K562 (cell line): ENCODE data around the gene IRX5. TPM values are rescaled to one million over a fixed set of nuclear protein-coding genes. Genes with fewer than 3 reads are reported as not detected.
A peak's percentile ranks its signal among the peaks of the same experiment; 100 is the strongest.

Experiments
- ATF7 ChIP-seq: fragments of 450-650 bp; IDR thresholded peaks from 2 replicates; pipeline ENCODE4 v1.7.1; 2014; ENCODE audit warnings: mild to moderate bottlenecking, moderate library complexity
- CHD4 ChIP-seq: fragments of 200-600 bp; sonication (generic); IDR thresholded peaks from 3 replicates; pipeline ENCODE4 v1.6.1; 2012; ENCODE audit warnings: low read depth, mild to moderate bottlenecking, mixed read lengths, low read length, inconsistent platforms; ENCODE audit not compliant: insufficient read depth, insufficient replicate concordance, poor library complexity, severe bottlenecking
- COPS2 ChIP-seq: fragments of 450-650 bp; conservative IDR thresholded peaks from 2 replicates; pipeline ENCODE4 v1.6.1; 2016; ENCODE audit warnings: mild to moderate bottlenecking, moderate library complexity
- ETV1 ChIP-seq: fragments of 450-650 bp; conservative IDR thresholded peaks from 2 replicates; pipeline ENCODE4 v1.6.1; 2016; ENCODE audit warnings: missing genetic modification characterization, control low read depth, low read depth, missing compliant biosample characterization
- GTF2A2 ChIP-seq: IDR thresholded peaks from 2 replicates; pipeline ENCODE4 v1.6.1; 2016; ENCODE audit warnings: mild to moderate bottlenecking, missing genetic modification characterization, missing compliant biosample characterization
- HDAC1 ChIP-seq, 2 experiments: fragments of 450-650 bp; IDR thresholded peaks; 2 replicates each; pipeline ENCODE4 v1.6.1; 2016 to 2017; ENCODE audit warnings: inconsistent platforms in 1 of 2, mild to moderate bottlenecking in 1 of 2, moderate library complexity in 1 of 2
- HMGXB4 ChIP-seq: sonication (generic); formaldehyde crosslinking; IDR thresholded peaks from 2 replicates; pipeline ENCODE4 v1.8.1; 2023; ENCODE audit warnings: mild to moderate bottlenecking, missing genetic modification reagents
- MED1 ChIP-seq: sonication (generic); formaldehyde crosslinking; IDR thresholded peaks from 2 replicates; pipeline ENCODE4 v1.8.1; 2023; ENCODE audit warnings: missing genetic modification reagents, borderline replicate concordance
- NFYB ChIP-seq: IDR thresholded peaks from 2 replicates; pipeline ENCODE4 v1.6.1; 2011; ENCODE audit warnings: mild to moderate bottlenecking, moderate library complexity; ENCODE audit not compliant: insufficient read length; ENCODE audit errors: extremely low read depth
- POLR2AphosphoS2 ChIP-seq: IDR thresholded peaks from 2 replicates; pipeline ENCODE4 v1.6.1; 2012; ENCODE audit warnings: low read length, improper control_type of control experiment
- PRMT5 ChIP-seq: sonication (generic); formaldehyde crosslinking; IDR thresholded peaks from 2 replicates; pipeline ENCODE4 v1.5.0; 2020; ENCODE audit warnings: missing genetic modification reagents
- RCOR1 ChIP-seq, 2 experiments: IDR thresholded peaks; 2 replicates each; pipeline ENCODE4 v1.6.1; 2012; ENCODE audit warnings: low read depth in 2 of 2, low read length in 2 of 2, borderline replicate concordance in 1 of 2, improper control_type of control experiment in 1 of 2
- SMAD2 ChIP-seq: fragments of 150-350 bp; IDR thresholded peaks from 2 replicates; pipeline ENCODE4 v1.6.1; 2014; ENCODE audit warnings: low read depth, mild to moderate bottlenecking, low read length
- SMARCA4 ChIP-seq: fragments of 450-650 bp; IDR thresholded peaks from 2 replicates; pipeline ENCODE4 v1.6.1; 2016
- SNAPC5 ChIP-seq: fragments of 250-450 bp; sonication (Bioruptor Pico); IDR thresholded peaks from 2 replicates; pipeline ENCODE4 v1.8.0; 2021; ENCODE audit warnings: moderate library complexity, mild to moderate bottlenecking, inconsistent platforms
- STAG1 ChIP-seq: sonication (generic); formaldehyde crosslinking; IDR thresholded peaks from 2 replicates; pipeline ENCODE4 v1.5.0; 2020; ENCODE audit warnings: missing genetic modification reagents, borderline replicate concordance
- SUPT5H ChIP-seq: fragments of 450-650 bp; IDR thresholded peaks from 2 replicates; pipeline ENCODE4 v1.6.1; 2016
- TAF9B ChIP-seq: fragments of 450-650 bp; IDR thresholded peaks from 2 replicates; pipeline ENCODE4 v1.6.1; 2018; ENCODE audit warnings: mild to moderate bottlenecking; ENCODE audit not compliant: partially characterized antibody
- TAL1 ChIP-seq: fragments of 450-650 bp; IDR thresholded peaks from 2 replicates; pipeline ENCODE4 v1.6.1; 2016; ENCODE audit warnings: mild to moderate bottlenecking
- TCF15 ChIP-seq: fragments of 250-450 bp; sonication (Bioruptor Pico); IDR thresholded peaks from 2 replicates; pipeline ENCODE4 v1.8.0; 2022; ENCODE audit warnings: moderate library complexity, mild to moderate bottlenecking, inconsistent platforms
- TFAP4 ChIP-seq: sonication (generic); formaldehyde crosslinking; IDR thresholded peaks from 2 replicates; pipeline ENCODE4 v1.8.0; 2022; ENCODE audit warnings: missing genetic modification reagents, mild to moderate bottlenecking, moderate library complexity, borderline replicate concordance
- ZBTB2 ChIP-seq: fragments of 450-650 bp; IDR thresholded peaks from 2 replicates; pipeline ENCODE4 v1.6.1; 2016; ENCODE audit warnings: antibody characterized with exemption
- ZNF12 ChIP-seq: sonication (generic); formaldehyde crosslinking; IDR thresholded peaks from 2 replicates; pipeline ENCODE4 v1.4.0; 2020; ENCODE audit warnings: mild to moderate bottlenecking, missing genetic modification reagents
- ZNF589 ChIP-seq: fragments of 200-800 bp; sonication (Bioruptor generic); IDR thresholded peaks from 2 replicates; pipeline ENCODE4 v1.6.1; 2016; ENCODE audit warnings: low read depth, missing genetic modification characterization, missing compliant biosample characterization
- ZNF75A ChIP-seq: fragments of 450-650 bp; formaldehyde crosslinking; IDR thresholded peaks from 2 replicates; pipeline ENCODE4 v1.4.0; 2020; ENCODE audit warnings: mild to moderate bottlenecking
- polyA plus RNA-seq, 8 experiments: library from polyadenylated mRNA; depleted of rRNA in 4 of 8; stranded (reverse) in 5 of 8; unstranded in 3 of 8; fragments of >200 nt; fragmentation: Nextera tagmentation in 2 of 8; fragmentation: Illumina TruSeq in 1 of 8; extraction: Ambion mirVana in 2 of 8; extraction: Trizol in 1 of 8; gene quantifications; 2 replicates each; pipeline versions ENCODE4 v1.2.1 to v1.2.3, GENCODE V29; 2011 to 2014; ENCODE audit warnings: inconsistent platforms in 1 of 8, missing spikeins in 1 of 8
- total RNA-seq, 7 experiments: library from RNA; depleted of rRNA in 6 of 7; stranded (reverse); fragments of >200 nt in 6 of 7; fragmentation: Illumina TruSeq in 2 of 7; extraction: Trizol in 2 of 7; gene quantifications; 2 replicates each; pipeline versions ENCODE4 v1.2.1 to v1.2.3, GENCODE V29; 2011 to 2021; ENCODE audit warnings: low replicate concordance in 1 of 7

IRX5 gene
- total and polyA plus RNA-seq, 9 of the 15 experiments (the other 6 are each of a cell fraction or from before 2014, with no cell fraction given): 0.20 to 4.2 (median 0.94) TPM

GRCh38 chr16:54929090-54930004 is 1.3 kb upstream of the IRX5 start (continued):
- TF ChIP-seq COPS2: no peak
- TF ChIP-seq PRMT5 (CRISPR knock-in tag): no peak
- no peak for TF ChIP-seq HMGXB4
- TF ChIP-seq HDAC1 (IDR thresholded peaks at IDR 0.05): peak in 1 of 2 experiments; percentile 25; a peak in 1 of 4 replicates
- no peak for TF ChIP-seq TAF9B
- peak; percentile 54; the same call in 1 of the 2 replicates for TF ChIP-seq ZBTB2
- no peak for TF ChIP-seq SMAD2
- no peak for TF ChIP-seq RCOR1 (IDR thresholded peaks at IDR 0.05; ENCODE audit: borderline replicate concordance in 1 of 2, low read depth in 2 of 2, low read length in 2 of 2)
- TF ChIP-seq SUPT5H: peak; percentile 63
- TF ChIP-seq TAL1: no peak
- TF ChIP-seq POLR2AphosphoS2: no peak; the same call in 1 of the 2 replicates
- TF ChIP-seq ETV1 (tag): no peak
- no peak for TF ChIP-seq SNAPC5 (CRISPR knock-in tag)
- no peak for TF ChIP-seq GTF2A2
- TF ChIP-seq ZNF75A (CRISPR knock-in tag): peak; percentile 92
- no peak for TF ChIP-seq CHD4
- 0 out of 2 replicates have a peak, but pooled peaks have one; percentile 12 for TF ChIP-seq ZNF589 (CRISPR knock-in tag)
- peak; percentile 50 for TF ChIP-seq NFYB
- TF ChIP-seq ZNF12 (CRISPR knock-in tag): no peak
- no peak for TF ChIP-seq MED1
- TF ChIP-seq SMARCA4: no peak
- no peak for TF ChIP-seq STAG1 (CRISPR knock-in tag)
- TF ChIP-seq ATF7: peak; percentile 97
- peak; percentile 53; the same call in 1 of the 2 replicates for TF ChIP-seq TFAP4 (CRISPR knock-in tag)
- TF ChIP-seq TCF15: no peak
